NCI-H2196 (cell line): ENCODE data around the gene CXorf49.
"Not testable (repeated sequence)": the region's sequence is repeated elsewhere in the genome, so short reads cannot be mapped to it uniquely, and the experiment has no call there.

Experiments
- DNase-seq: peaks from one replicate; lab custom pipeline; 2025; ENCODE audit not compliant: unreplicated experiment; lab: John Stamatoyannopoulos, UW

CXorf49 gene

GRCh38 chrX:71675636-71676035 lies 42.4 kb downstream of the CXorf49 start:
- not testable (repeated sequence) for DNase-seq

GRCh38 chrX:71671938-71672337 lies 46.1 kb downstream of the CXorf49 start:
- no peak for DNase-seq

- no peak for DNase-seq
These were observed 46.9 kb downstream of the CXorf49 start for GRCh38 chrX:71671043-71671780.

GRCh38 chrX:71669947-71670346 lies 48.1 kb downstream of the CXorf49 start:
- peak; percentile 5 for DNase-seq

- no peak for DNase-seq
These were observed 48.6 kb downstream of the CXorf49 start for GRCh38 chrX:71669492-71669891.

- DNase-seq: no peak
These were observed 49.9 kb downstream of the CXorf49 start for GRCh38 chrX:71668248-71668595.

GRCh38 chrX:71667328-71668247 lies 50.5 kb downstream of the CXorf49 start, which contains the start of gene LOC101059915:
TSS of gene LOC101059915 (plus strand) at chrX:71667546.
- DNase-seq: no peak

GRCh38 chrX:71666240-71667223 lies 51.6 kb downstream of the CXorf49 start:
- DNase-seq: no peak

GRCh38 chrX:71665747-71666146 lies 52.3 kb downstream of the CXorf49 start:
- DNase-seq: no peak

GRCh38 chrX:71664889-71665491 lies 53.1 kb downstream of the CXorf49 start:
- DNase-seq: no peak
